Measurements from ENCODE around the gene ASNS. TPM values are rescaled to one million over a fixed set of nuclear protein-coding genes. Genes with fewer than 3 reads are reported as not detected.

The ASNS gene
- total and polyA plus RNA-seq, 2 experiments from 2014 or later = 163 to 166 TPM

GRCh38 chr7:97871659-97872024 is 566 bp downstream of the ASNS start:
- H3K36me3 ChIP-seq (ENCODE audit: insufficient read depth) = peaks cover 21% of the 10 kb centered on the region; the same call in 1 of the 2 replicates
- DNase-seq (ENCODE audit: low spot score) (peak; percentile 59), ATAC-seq (peak; percentile 61)
- H3K27ac ChIP-seq (ENCODE audit: low read depth) = peak overlapping the region; percentile 93
- H3K4me1 Mint-ChIP-seq = peaks cover 36% of the 10 kb centered on the region
- H3K4me3 ChIP-seq = peak overlapping the region; percentile 76
- peak overlapping the region; percentile 78; the same call in 1 of the 2 replicates for H2AFZ ChIP-seq
- H3K4me1 ChIP-seq (ENCODE audit: insufficient read depth) = peaks cover 15% of the 10 kb centered on the region
- H3K27me3 Mint-ChIP-seq (ENCODE audit: insufficient read depth, low read depth, poor library complexity) = peaks cover 17% of the 10 kb centered on the region
- H3K4me3 Mint-ChIP-seq = peak overlapping the region; percentile 96
- H3K79me2 ChIP-seq (replicated peaks; ENCODE audit: insufficient read depth) = peaks cover 30% of the 10 kb centered on the region
- H3K9me3 Mint-ChIP-seq = no peaks in the 10 kb centered on the region; the same call in 2 of the 3 replicates
- H3K4me2 ChIP-seq = peak overlapping the region; percentile 82
- TF ChIP-seq ZNF331 (CRISPR knock-in tag; IDR thresholded peaks at IDR 0.05; ENCODE audit: low read depth) (no peak), EZH2 (IDR thresholded peaks at IDR 0.05; ENCODE audit: low read depth, unreplicated experiment) (no peak), ZNF114 (CRISPR knock-in tag; IDR thresholded peaks at IDR 0.05) (no peak)
- TF ChIP-seq, protein P1, sequence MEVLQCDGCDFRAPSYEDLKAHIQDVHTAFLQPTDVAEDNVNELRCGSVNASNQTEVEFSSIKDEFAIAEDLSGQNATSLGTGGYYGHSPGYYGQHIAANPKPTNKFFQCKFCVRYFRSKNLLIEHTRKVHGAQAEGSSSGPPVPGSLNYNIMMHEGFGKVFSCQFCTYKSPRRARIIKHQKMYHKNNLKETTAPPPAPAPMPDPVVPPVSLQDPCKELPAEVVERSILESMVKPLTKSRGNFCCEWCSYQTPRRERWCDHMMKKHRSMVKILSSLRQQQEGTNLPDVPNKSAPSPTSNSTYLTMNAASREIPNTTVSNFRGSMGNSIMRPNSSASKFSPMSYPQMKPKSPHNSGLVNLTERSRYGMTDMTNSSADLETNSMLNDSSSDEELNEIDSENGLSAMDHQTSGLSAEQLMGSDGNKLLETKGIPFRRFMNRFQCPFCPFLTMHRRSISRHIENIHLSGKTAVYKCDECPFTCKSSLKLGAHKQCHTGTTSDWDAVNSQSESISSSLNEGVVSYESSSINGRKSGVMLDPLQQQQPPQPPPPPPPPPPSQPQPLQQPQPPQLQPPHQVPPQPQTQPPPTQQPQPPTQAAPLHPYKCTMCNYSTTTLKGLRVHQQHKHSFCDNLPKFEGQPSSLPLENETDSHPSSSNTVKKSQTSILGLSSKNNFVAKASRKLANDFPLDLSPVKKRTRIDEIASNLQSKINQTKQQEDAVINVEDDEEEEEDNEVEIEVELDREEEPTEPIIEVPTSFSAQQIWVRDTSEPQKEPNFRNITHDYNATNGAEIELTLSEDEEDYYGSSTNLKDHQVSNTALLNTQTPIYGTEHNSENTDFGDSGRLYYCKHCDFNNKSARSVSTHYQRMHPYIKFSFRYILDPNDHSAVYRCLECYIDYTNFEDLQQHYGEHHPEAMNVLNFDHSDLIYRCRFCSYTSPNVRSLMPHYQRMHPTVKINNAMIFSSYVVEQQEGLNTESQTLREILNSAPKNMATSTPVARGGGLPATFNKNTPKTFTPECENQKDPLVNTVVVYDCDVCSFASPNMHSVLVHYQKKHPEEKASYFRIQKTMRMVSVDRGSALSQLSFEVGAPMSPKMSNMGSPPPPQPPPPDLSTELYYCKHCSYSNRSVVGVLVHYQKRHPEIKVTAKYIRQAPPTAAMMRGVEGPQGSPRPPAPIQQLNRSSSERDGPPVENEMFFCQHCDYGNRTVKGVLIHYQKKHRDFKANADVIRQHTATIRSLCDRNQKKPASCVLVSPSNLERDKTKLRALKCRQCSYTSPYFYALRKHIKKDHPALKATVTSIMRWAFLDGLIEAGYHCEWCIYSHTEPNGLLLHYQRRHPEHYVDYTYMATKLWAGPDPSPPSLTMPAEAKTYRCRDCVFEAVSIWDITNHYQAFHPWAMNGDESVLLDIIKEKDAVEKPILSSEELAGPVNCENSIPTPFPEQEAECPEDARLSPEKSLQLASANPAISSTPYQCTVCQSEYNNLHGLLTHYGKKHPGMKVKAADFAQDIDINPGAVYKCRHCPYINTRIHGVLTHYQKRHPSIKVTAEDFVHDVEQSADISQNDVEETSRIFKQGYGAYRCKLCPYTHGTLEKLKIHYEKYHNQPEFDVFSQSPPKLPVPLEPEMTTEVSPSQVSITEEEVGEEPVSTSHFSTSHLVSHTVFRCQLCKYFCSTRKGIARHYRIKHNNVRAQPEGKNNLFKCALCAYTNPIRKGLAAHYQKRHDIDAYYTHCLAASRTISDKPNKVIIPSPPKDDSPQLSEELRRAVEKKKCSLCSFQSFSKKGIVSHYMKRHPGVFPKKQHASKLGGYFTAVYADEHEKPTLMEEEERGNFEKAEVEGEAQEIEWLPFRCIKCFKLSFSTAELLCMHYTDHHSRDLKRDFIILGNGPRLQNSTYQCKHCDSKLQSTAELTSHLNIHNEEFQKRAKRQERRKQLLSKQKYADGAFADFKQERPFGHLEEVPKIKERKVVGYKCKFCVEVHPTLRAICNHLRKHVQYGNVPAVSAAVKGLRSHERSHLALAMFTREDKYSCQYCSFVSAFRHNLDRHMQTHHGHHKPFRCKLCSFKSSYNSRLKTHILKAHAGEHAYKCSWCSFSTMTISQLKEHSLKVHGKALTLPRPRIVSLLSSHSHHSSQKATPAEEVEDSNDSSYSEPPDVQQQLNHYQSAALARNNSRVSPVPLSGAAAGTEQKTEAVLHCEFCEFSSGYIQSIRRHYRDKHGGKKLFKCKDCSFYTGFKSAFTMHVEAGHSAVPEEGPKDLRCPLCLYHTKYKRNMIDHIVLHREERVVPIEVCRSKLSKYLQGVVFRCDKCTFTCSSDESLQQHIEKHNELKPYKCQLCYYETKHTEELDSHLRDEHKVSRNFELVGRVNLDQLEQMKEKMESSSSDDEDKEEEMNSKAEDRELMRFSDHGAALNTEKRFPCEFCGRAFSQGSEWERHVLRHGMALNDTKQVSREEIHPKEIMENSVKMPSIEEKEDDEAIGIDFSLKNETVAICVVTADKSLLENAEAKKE (CRISPR knock-in tag; IDR thresholded peaks at IDR 0.05) = no peak
- H3K27me3 ChIP-seq (ENCODE audit: insufficient read depth) = peaks cover 27% of the 10 kb centered on the region
- H3K27ac Mint-ChIP-seq = peak overlapping the region; percentile 96
- H4K20me1 ChIP-seq (replicated peaks; ENCODE audit: insufficient read depth) = peaks cover 26% of the 10 kb centered on the region
- H3K36me3 Mint-ChIP-seq (ENCODE audit: low read depth) = peaks cover 31% of the 10 kb centered on the region
- H3K9me2 ChIP-seq (ENCODE audit: insufficient read depth) = no peaks in the 10 kb centered on the region
- no peaks in the 10 kb centered on the region for H3F3A ChIP-seq (replicated peaks; ENCODE audit: low read depth)

GRCh38 chr7:97868788-97869187 is 3.4 kb downstream of the ASNS start:
- peaks cover 27% of the 10 kb centered on the region for H4K20me1 ChIP-seq (replicated peaks; ENCODE audit: insufficient read depth)
- H3K27me3 Mint-ChIP-seq (ENCODE audit: insufficient read depth, low read depth, poor library complexity) = peaks cover 13% of the 10 kb centered on the region
- no peak overlapping the region for H2AFZ ChIP-seq
- DNase-seq (ENCODE audit: low spot score) (no peak), ATAC-seq (no peak)
- H3K27ac Mint-ChIP-seq = peak overlapping the region; percentile 67; the same call in 1 of the 2 replicates
- no peak overlapping the region for H3K27ac ChIP-seq (ENCODE audit: low read depth)
- H3K9me2 ChIP-seq (ENCODE audit: insufficient read depth) = no peaks in the 10 kb centered on the region
- peaks cover 9% of the 10 kb centered on the region for H3K27me3 ChIP-seq (ENCODE audit: insufficient read depth)
- H3K9me3 Mint-ChIP-seq = no peaks in the 10 kb centered on the region; the same call in 2 of the 3 replicates
- H3K36me3 ChIP-seq (ENCODE audit: insufficient read depth) = peaks cover 31% of the 10 kb centered on the region
- peaks cover 53% of the 10 kb centered on the region for H3K36me3 Mint-ChIP-seq (ENCODE audit: low read depth)
- peaks cover 38% of the 10 kb centered on the region for H3K79me2 ChIP-seq (replicated peaks; ENCODE audit: insufficient read depth)
- H3K4me2 ChIP-seq = no peak overlapping the region
- H3K4me3 ChIP-seq = no peak overlapping the region
- H3K4me1 Mint-ChIP-seq = peaks cover 29% of the 10 kb centered on the region
- H3K4me1 ChIP-seq (ENCODE audit: insufficient read depth) = peaks cover 11% of the 10 kb centered on the region
- no peaks in the 10 kb centered on the region for H3F3A ChIP-seq (replicated peaks; ENCODE audit: low read depth)
- H3K4me3 Mint-ChIP-seq = peak overlapping the region; percentile 36; the same call in 1 of the 3 replicates
- TF ChIP-seq POLR2AphosphoS5 (IDR thresholded peaks at IDR 0.05; ENCODE audit: low read depth) = no peak
- no peak for TF ChIP-seq NANOG (IDR thresholded peaks at IDR 0.05; ENCODE audit: borderline replicate concordance)
- no peak for TF ChIP-seq EZH2phosphoT487 (IDR thresholded peaks at IDR 0.05; ENCODE audit: unreplicated experiment)
- no peak for TF ChIP-seq CREB1 (CRISPR knock-in tag; IDR thresholded peaks at IDR 0.05; ENCODE audit: low read depth)
